H1 (cell line): ENCODE data around the gene ACTL8. TPM values are rescaled to one million over a fixed set of nuclear protein-coding genes. Genes with fewer than 3 reads are reported as not detected.

Experiments used
- ASH2L ChIP-seq: fragments of 200-600, 300-600 bp; sonication (generic); IDR thresholded peaks from one replicate; pipeline ENCODE4 v1.7.1; 2017; ENCODE audit warnings: low read length
- ATF3 ChIP-seq: IDR thresholded peaks from 2 replicates; pipeline ENCODE4 v1.6.1; 2011; ENCODE audit warnings: low read depth, mild to moderate bottlenecking, low read length; ENCODE audit not compliant: insufficient read depth
- BACH1 ChIP-seq: IDR thresholded peaks from 2 replicates; pipeline ENCODE4 v1.6.1; 2012; ENCODE audit warnings: low read length, improper control_type of control experiment
- CEBPB ChIP-seq: IDR thresholded peaks from 2 replicates; pipeline ENCODE4 v1.6.1; 2012; ENCODE audit warnings: low read depth, low read length
- EZH2 ChIP-seq: fragments of 200-600 bp; sonication (generic); IDR thresholded peaks from 2 replicates; pipeline ENCODE4 v1.7.1; 2012; ENCODE audit warnings: low read depth, mild to moderate bottlenecking, moderate library complexity, low read length, inconsistent platforms; ENCODE audit not compliant: severe bottlenecking
- RBBP5 ChIP-seq: IDR thresholded peaks from 2 replicates; pipeline ENCODE4 v1.7.1; 2012; ENCODE audit warnings: low read depth, mild to moderate bottlenecking, inconsistent platforms, low read length, moderate library complexity, borderline replicate concordance
- SAP30 ChIP-seq: fragments of 300-600 bp; sonication (generic); IDR thresholded peaks from 2 replicates; pipeline ENCODE4 v1.7.1; 2012; ENCODE audit warnings: low read length, moderate library complexity, mild to moderate bottlenecking, inconsistent platforms; ENCODE audit not compliant: insufficient read depth, insufficient replicate concordance
- SIX5 ChIP-seq: IDR thresholded peaks from 2 replicates; pipeline ENCODE4 v1.6.1; 2011; ENCODE audit warnings: mild to moderate bottlenecking, low read depth, low read length
- SP4 ChIP-seq: IDR thresholded peaks from 2 replicates; pipeline ENCODE4 v1.6.1; 2012; ENCODE audit warnings: low read length, inconsistent platforms
- polyA plus RNA-seq, 7 experiments: library from polyadenylated mRNA; depleted of rRNA in 3 of 7; stranded (reverse) in 5 of 7; unstranded in 2 of 7; fragments of >200 nt in 5 of 7; fragments of 200-250 nt in 2 of 7; gene quantifications; 1 replicate in 5 of 7; 2 replicates in 1 of 7; 4 replicates in 1 of 7; pipeline versions ENCODE4 v1.2.1 to v1.2.3, GENCODE V29; 2011 to 2013; ENCODE audit warnings: missing spikeins in 2 of 7, mixed read lengths in 2 of 7
- total RNA-seq: library from RNA; stranded (reverse); fragmentation: NEBNext Ultra II Directional; extraction: Animal tissue kit (Norgen Biotek cat#: 25700); gene quantifications from 2 replicates; pipeline ENCODE4 v1.2.1, GENCODE V29; 2021
- TF ChIP-seq, protein P1 (sequence below): fragments of 300-600 bp; sonication (generic); IDR thresholded peaks from 2 replicates; pipeline ENCODE4 v1.7.1; 2012; ENCODE audit warnings: low read length, moderate library complexity, mild to moderate bottlenecking, inconsistent platforms; ENCODE audit not compliant: insufficient replicate concordance

The ACTL8 gene
- total and polyA plus RNA-seq, 2 of the 8 experiments (the other 6 are each of a cell fraction or from before 2014, with no cell fraction given) = 0.33 to 0.47 TPM

DNA sequence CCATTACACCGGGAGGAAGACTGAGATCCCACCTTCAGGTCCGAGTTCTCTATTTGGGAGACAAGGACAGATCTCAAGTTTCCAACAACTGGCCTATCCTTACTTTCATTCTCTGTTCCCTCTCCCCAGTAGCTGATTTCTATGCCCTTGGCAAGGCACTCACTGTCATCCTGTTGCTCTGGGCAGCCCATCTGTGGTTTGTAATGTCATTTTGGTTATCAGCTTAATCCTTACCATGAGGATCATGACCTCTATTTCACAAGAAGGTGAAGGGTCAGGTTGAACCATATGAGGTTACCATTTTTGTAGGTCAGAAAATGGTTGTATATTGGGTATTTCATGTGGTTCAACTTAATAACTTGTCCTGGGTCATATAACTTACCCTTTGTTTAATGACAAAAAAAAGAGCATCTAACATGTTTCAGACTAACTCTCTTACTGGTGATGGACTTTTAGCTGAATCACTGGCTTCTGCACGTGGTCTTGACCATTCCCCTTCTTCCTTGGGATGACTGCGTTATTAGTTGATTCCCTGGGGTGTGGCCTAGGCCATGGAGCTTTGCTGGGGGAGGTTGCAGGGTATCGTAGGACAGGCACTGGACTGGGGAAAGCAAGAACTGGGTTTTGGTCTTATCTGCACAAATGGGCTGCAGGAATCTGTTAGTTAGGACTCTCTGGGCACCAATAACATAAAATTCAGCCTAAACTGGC lies 120.2 kb downstream of the ACTL8 start (continued):
- TF ChIP-seq, protein P1, sequence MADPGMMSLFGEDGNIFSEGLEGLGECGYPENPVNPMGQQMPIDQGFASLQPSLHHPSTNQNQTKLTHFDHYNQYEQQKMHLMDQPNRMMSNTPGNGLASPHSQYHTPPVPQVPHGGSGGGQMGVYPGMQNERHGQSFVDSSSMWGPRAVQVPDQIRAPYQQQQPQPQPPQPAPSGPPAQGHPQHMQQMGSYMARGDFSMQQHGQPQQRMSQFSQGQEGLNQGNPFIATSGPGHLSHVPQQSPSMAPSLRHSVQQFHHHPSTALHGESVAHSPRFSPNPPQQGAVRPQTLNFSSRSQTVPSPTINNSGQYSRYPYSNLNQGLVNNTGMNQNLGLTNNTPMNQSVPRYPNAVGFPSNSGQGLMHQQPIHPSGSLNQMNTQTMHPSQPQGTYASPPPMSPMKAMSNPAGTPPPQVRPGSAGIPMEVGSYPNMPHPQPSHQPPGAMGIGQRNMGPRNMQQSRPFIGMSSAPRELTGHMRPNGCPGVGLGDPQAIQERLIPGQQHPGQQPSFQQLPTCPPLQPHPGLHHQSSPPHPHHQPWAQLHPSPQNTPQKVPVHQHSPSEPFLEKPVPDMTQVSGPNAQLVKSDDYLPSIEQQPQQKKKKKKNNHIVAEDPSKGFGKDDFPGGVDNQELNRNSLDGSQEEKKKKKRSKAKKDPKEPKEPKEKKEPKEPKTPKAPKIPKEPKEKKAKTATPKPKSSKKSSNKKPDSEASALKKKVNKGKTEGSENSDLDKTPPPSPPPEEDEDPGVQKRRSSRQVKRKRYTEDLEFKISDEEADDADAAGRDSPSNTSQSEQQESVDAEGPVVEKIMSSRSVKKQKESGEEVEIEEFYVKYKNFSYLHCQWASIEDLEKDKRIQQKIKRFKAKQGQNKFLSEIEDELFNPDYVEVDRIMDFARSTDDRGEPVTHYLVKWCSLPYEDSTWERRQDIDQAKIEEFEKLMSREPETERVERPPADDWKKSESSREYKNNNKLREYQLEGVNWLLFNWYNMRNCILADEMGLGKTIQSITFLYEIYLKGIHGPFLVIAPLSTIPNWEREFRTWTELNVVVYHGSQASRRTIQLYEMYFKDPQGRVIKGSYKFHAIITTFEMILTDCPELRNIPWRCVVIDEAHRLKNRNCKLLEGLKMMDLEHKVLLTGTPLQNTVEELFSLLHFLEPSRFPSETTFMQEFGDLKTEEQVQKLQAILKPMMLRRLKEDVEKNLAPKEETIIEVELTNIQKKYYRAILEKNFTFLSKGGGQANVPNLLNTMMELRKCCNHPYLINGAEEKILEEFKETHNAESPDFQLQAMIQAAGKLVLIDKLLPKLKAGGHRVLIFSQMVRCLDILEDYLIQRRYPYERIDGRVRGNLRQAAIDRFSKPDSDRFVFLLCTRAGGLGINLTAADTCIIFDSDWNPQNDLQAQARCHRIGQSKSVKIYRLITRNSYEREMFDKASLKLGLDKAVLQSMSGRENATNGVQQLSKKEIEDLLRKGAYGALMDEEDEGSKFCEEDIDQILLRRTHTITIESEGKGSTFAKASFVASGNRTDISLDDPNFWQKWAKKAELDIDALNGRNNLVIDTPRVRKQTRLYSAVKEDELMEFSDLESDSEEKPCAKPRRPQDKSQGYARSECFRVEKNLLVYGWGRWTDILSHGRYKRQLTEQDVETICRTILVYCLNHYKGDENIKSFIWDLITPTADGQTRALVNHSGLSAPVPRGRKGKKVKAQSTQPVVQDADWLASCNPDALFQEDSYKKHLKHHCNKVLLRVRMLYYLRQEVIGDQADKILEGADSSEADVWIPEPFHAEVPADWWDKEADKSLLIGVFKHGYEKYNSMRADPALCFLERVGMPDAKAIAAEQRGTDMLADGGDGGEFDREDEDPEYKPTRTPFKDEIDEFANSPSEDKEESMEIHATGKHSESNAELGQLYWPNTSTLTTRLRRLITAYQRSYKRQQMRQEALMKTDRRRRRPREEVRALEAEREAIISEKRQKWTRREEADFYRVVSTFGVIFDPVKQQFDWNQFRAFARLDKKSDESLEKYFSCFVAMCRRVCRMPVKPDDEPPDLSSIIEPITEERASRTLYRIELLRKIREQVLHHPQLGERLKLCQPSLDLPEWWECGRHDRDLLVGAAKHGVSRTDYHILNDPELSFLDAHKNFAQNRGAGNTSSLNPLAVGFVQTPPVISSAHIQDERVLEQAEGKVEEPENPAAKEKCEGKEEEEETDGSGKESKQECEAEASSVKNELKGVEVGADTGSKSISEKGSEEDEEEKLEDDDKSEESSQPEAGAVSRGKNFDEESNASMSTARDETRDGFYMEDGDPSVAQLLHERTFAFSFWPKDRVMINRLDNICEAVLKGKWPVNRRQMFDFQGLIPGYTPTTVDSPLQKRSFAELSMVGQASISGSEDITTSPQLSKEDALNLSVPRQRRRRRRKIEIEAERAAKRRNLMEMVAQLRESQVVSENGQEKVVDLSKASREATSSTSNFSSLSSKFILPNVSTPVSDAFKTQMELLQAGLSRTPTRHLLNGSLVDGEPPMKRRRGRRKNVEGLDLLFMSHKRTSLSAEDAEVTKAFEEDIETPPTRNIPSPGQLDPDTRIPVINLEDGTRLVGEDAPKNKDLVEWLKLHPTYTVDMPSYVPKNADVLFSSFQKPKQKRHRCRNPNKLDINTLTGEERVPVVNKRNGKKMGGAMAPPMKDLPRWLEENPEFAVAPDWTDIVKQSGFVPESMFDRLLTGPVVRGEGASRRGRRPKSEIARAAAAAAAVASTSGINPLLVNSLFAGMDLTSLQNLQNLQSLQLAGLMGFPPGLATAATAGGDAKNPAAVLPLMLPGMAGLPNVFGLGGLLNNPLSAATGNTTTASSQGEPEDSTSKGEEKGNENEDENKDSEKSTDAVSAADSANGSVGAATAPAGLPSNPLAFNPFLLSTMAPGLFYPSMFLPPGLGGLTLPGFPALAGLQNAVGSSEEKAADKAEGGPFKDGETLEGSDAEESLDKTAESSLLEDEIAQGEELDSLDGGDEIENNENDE = no peak
- no peak for TF ChIP-seq CEBPB
- no peak for TF ChIP-seq ASH2L
- no peak for TF ChIP-seq ATF3
- no peak for TF ChIP-seq SIX5
- no peak for TF ChIP-seq SAP30
- no peak for TF ChIP-seq EZH2
- TF ChIP-seq BACH1 = no peak
- TF ChIP-seq SP4 = no peak
- TF ChIP-seq RBBP5 = no peak
